Stimulated activated naive B cell treated with anti-CD40 and anti-IgM and Interleukin-4, amounts not matched to agents 10 μg/mL and 1 μg/mL and 100 μg/mL, for 72 hours (primary cell): ENCODE measurements around the gene MRAP2.
"Not testable (repeated sequence)": the region's sequence is repeated elsewhere in the genome, so short reads cannot be mapped to it uniquely, and the experiment has no call there.

ENCODE experiments used
- ATAC-seq, 2 donors: fragments of 150-1000 bp; cut with Tn5 transposase; replicated peaks; 2 replicates each; pipeline ENCODE4 v1.10.0; 2021; ENCODE audit warnings: moderate library complexity in 1 of 2
- DNase-seq: peaks from one replicate; pipeline ENCODE4 v3.0.0; 2021
- H3K27ac Mint-ChIP-seq: one replicate; pipeline ENCODE4 v1.8.0; 2022; ENCODE audit warnings: mild to moderate bottlenecking, mixed read lengths
- H3K27me3 Mint-ChIP-seq, 2 donors: one replicate each; pipeline ENCODE4 v1.8.0; 2022; ENCODE audit warnings: mixed read lengths in 2 of 2
- H3K36me3 Mint-ChIP-seq, 2 donors: one replicate each; pipeline ENCODE4 v1.8.0; 2022; ENCODE audit warnings: mixed read lengths in 2 of 2, mild to moderate bottlenecking in 1 of 2
- H3K4me1 Mint-ChIP-seq, 2 donors: one replicate each; pipeline ENCODE4 v1.8.0; 2022; ENCODE audit warnings: mixed read lengths in 2 of 2, mild to moderate bottlenecking in 1 of 2
- H3K4me3 Mint-ChIP-seq, 2 donors: one replicate each; pipeline ENCODE4 v1.8.0; 2022; ENCODE audit warnings: mild to moderate bottlenecking in 2 of 2, mixed read lengths in 2 of 2, moderate library complexity in 1 of 2
- H3K9me3 Mint-ChIP-seq, 2 donors: one replicate each; pipeline ENCODE4 v1.8.0; 2022; ENCODE audit warnings: mixed read lengths in 2 of 2, mild to moderate bottlenecking in 1 of 2

Gene MRAP2

GRCh38 chr6:84018453-84019061 is 15.0 kb upstream of the MRAP2 start:
- H3K9me3 Mint-ChIP-seq = no peaks in the 10 kb centered on the region
- ATAC-seq = no peak
- no peak overlapping the region for H3K4me3 Mint-ChIP-seq
- no peak for DNase-seq
- no peaks in the 10 kb centered on the region for H3K4me1 Mint-ChIP-seq
- H3K27me3 Mint-ChIP-seq = peaks cover 6 to 10% of the 10 kb centered on the region in 2 donors
- no peak overlapping the region for H3K27ac Mint-ChIP-seq
- no peaks in the 10 kb centered on the region for H3K36me3 Mint-ChIP-seq

- no peak for DNase-seq
- Mint-ChIP-seq H3K27ac (no peak overlapping the region), H3K36me3 (no peaks in the 10 kb centered on the region), H3K4me1 (no peaks in the 10 kb centered on the region), H3K9me3 (no peaks in the 10 kb centered on the region), H3K4me3 (no peak overlapping the region), H3K27me3 (peaks cover 6 to 10% of the 10 kb centered on the region in 2 donors)
- no peak for ATAC-seq
Measured at GRCh38 chr6:84019141-84019841, 14.3 kb upstream of the MRAP2 start.

GRCh38 chr6:84019842-84020211 is 13.7 kb upstream of the MRAP2 start:
- peaks cover 6 to 10% of the 10 kb centered on the region in 2 donors for H3K27me3 Mint-ChIP-seq
- H3K36me3 Mint-ChIP-seq = no peaks in the 10 kb centered on the region
- ATAC-seq (no peak), DNase-seq (no peak)
- no peaks in the 10 kb centered on the region for H3K9me3 Mint-ChIP-seq
- no peak overlapping the region for H3K4me3 Mint-ChIP-seq
- H3K27ac Mint-ChIP-seq = no peak overlapping the region
- H3K4me1 Mint-ChIP-seq = no peaks in the 10 kb centered on the region

GRCh38 chr6:84021625-84022024 is 11.9 kb upstream of the MRAP2 start:
- Mint-ChIP-seq H3K4me1 (no peaks in the 10 kb centered on the region), H3K27ac (no peak overlapping the region), H3K4me3 (no peak overlapping the region), H3K9me3 (peaks cover 4 to 5% of the 10 kb centered on the region in 2 donors), H3K36me3 (no peaks in the 10 kb centered on the region), H3K27me3 (peaks cover 0 to 5% of the 10 kb centered on the region in 2 donors)
- DNase-seq (no peak), ATAC-seq (no peak)

- H3K4me1 Mint-ChIP-seq = no peaks in the 10 kb centered on the region
- H3K36me3 Mint-ChIP-seq = no peaks in the 10 kb centered on the region
- no peak for ATAC-seq
- no peak overlapping the region for H3K4me3 Mint-ChIP-seq
- no peak overlapping the region for H3K27ac Mint-ChIP-seq
- peaks cover 4 to 23% of the 10 kb centered on the region in 2 donors for H3K27me3 Mint-ChIP-seq
- peaks cover 5 to 7% of the 10 kb centered on the region in 2 donors for H3K9me3 Mint-ChIP-seq
- no peak for DNase-seq
Measured at GRCh38 chr6:84026721-84027164, 6.8 kb upstream of the MRAP2 start.

- ATAC-seq (no peak), DNase-seq (no peak)
- H3K4me1 Mint-ChIP-seq = no peaks in the 10 kb centered on the region
- H3K27ac Mint-ChIP-seq = no peak overlapping the region
- peaks cover 5 to 11% of the 10 kb centered on the region in 2 donors for H3K9me3 Mint-ChIP-seq
- H3K4me3 Mint-ChIP-seq = no peak overlapping the region
- peaks cover 9 to 30% of the 10 kb centered on the region in 2 donors for H3K27me3 Mint-ChIP-seq
- H3K36me3 Mint-ChIP-seq = no peaks in the 10 kb centered on the region
Measured at GRCh38 chr6:84027340-84028181, 6.0 kb upstream of the MRAP2 start.

GRCh38 chr6:84028350-84028749 is 5.2 kb upstream of the MRAP2 start:
- DNase-seq = no peak
- no peak for ATAC-seq
- peaks cover 5 to 11% of the 10 kb centered on the region in 2 donors for H3K9me3 Mint-ChIP-seq
- H3K27ac Mint-ChIP-seq = no peak overlapping the region
- no peaks in the 10 kb centered on the region for H3K36me3 Mint-ChIP-seq
- peaks cover 0 to 5% of the 10 kb centered on the region in 2 donors for H3K4me1 Mint-ChIP-seq
- peaks cover 15 to 38% of the 10 kb centered on the region in 2 donors for H3K27me3 Mint-ChIP-seq
- no peak overlapping the region for H3K4me3 Mint-ChIP-seq

GRCh38 chr6:84032000-84032399 is 1.6 kb upstream of the MRAP2 start:
- ATAC-seq, H3K36me3 Mint-ChIP-seq, DNase-seq, H3K27ac Mint-ChIP-seq, H3K4me3 Mint-ChIP-seq: not testable (repeated sequence)
- Mint-ChIP-seq H3K9me3 (peaks cover 0 to 12% of the 10 kb centered on the region in 2 donors), H3K27me3 (peaks cover 39 to 65% of the 10 kb centered on the region in 2 donors), H3K4me1 (peaks cover 4 to 18% of the 10 kb centered on the region in 2 donors)

- peaks cover 43 to 55% of the 10 kb centered on the region in 2 donors for H3K27me3 Mint-ChIP-seq
- ATAC-seq (no peak), DNase-seq (no peak)
- peaks cover 0 to 16% of the 10 kb centered on the region in 2 donors for H3K9me3 Mint-ChIP-seq
- peaks cover 4 to 18% of the 10 kb centered on the region in 2 donors for H3K4me1 Mint-ChIP-seq
- H3K27ac Mint-ChIP-seq = no peak overlapping the region
- H3K36me3 Mint-ChIP-seq = no peaks in the 10 kb centered on the region
- H3K4me3 Mint-ChIP-seq = no peak overlapping the region
Measured at GRCh38 chr6:84035484-84035883, 1.9 kb downstream of the MRAP2 start.

GRCh38 chr6:84037425-84038089 is 4.0 kb downstream of the MRAP2 start:
- DNase-seq (no peak), ATAC-seq (no peak)
- peaks cover 0 to 12% of the 10 kb centered on the region in 2 donors for H3K9me3 Mint-ChIP-seq
- no peak overlapping the region for H3K27ac Mint-ChIP-seq
- no peaks in the 10 kb centered on the region for H3K36me3 Mint-ChIP-seq
- H3K4me1 Mint-ChIP-seq = peaks cover 4 to 18% of the 10 kb centered on the region in 2 donors
- H3K4me3 Mint-ChIP-seq = no peak overlapping the region
- H3K27me3 Mint-ChIP-seq = peaks cover 38 to 40% of the 10 kb centered on the region in 2 donors

- no peak for ATAC-seq
- no peaks in the 10 kb centered on the region for H3K36me3 Mint-ChIP-seq
- H3K27me3 Mint-ChIP-seq = peaks cover 5 to 12% of the 10 kb centered on the region in 2 donors
- H3K27ac Mint-ChIP-seq = no peak overlapping the region
- H3K4me1 Mint-ChIP-seq = no peaks in the 10 kb centered on the region
- peaks cover 0 to 7% of the 10 kb centered on the region in 2 donors for H3K9me3 Mint-ChIP-seq
- H3K4me3 Mint-ChIP-seq = no peak overlapping the region
- DNase-seq = no peak
Measured at GRCh38 chr6:84042603-84043002, 9.0 kb downstream of the MRAP2 start.

- no peak for ATAC-seq
Measured at GRCh38 chr6:84043555-84043954, 10.0 kb downstream of the MRAP2 start.

GRCh38 chr6:84046755-84047154 is 13.2 kb downstream of the MRAP2 start:
- Mint-ChIP-seq H3K4me1 (no peaks in the 10 kb centered on the region), H3K27me3 (peaks cover 7 to 10% of the 10 kb centered on the region in 2 donors), H3K27ac (no peak overlapping the region), H3K9me3 (peaks cover 2 to 4% of the 10 kb centered on the region in 2 donors), H3K36me3 (no peaks in the 10 kb centered on the region), H3K4me3 (no peak overlapping the region)
- no peak for DNase-seq
- ATAC-seq = no peak

More at GRCh38 chr6:84043555-84043954, 10.0 kb downstream of the MRAP2 start:
- H3K4me1 Mint-ChIP-seq = no peaks in the 10 kb centered on the region
- no peak overlapping the region for H3K27ac Mint-ChIP-seq
- DNase-seq = no peak
- H3K4me3 Mint-ChIP-seq = no peak overlapping the region
- peaks cover 0 to 8% of the 10 kb centered on the region in 2 donors for H3K27me3 Mint-ChIP-seq
- H3K9me3 Mint-ChIP-seq = peaks cover 0 to 3% of the 10 kb centered on the region in 2 donors
- no peaks in the 10 kb centered on the region for H3K36me3 Mint-ChIP-seq

GRCh38 chr6:84048588-84048987 is 15.0 kb downstream of the MRAP2 start:
- H3K9me3 Mint-ChIP-seq = peaks cover 2 to 4% of the 10 kb centered on the region in 2 donors
- no peaks in the 10 kb centered on the region for H3K4me1 Mint-ChIP-seq
- no peak overlapping the region for H3K27ac Mint-ChIP-seq
- peaks cover 4 to 10% of the 10 kb centered on the region in 2 donors for H3K27me3 Mint-ChIP-seq
- H3K4me3 Mint-ChIP-seq = no peak overlapping the region
- no peaks in the 10 kb centered on the region for H3K36me3 Mint-ChIP-seq
- ATAC-seq (no peak), DNase-seq (no peak)
